CD4-positive, alpha-beta T cell treated with Interleukin-17A for 1 hour (primary cell): ENCODE results near the gene GLO1.

ENCODE experiments used
- DNase-seq: peaks from one replicate; pipeline ENCODE4 v3.0.0-alpha.2; 2020

The GLO1 gene

GRCh38 chr6:38656896-38657295 is 46.0 kb downstream of the GLO1 start:
- DNase-seq, result no peak

GRCh38 chr6:38654263-38654662 is 48.7 kb downstream of the GLO1 start:
- DNase-seq, result no peak

GRCh38 chr6:38651121-38651784 is 51.7 kb downstream of the GLO1 start:
- DNase-seq, result no peak

- DNase-seq, result no peak
These were observed 52.7 kb downstream of the GLO1 start for GRCh38 chr6:38650207-38650752.

- DNase-seq, result no peak
These were observed 53.2 kb downstream of the GLO1 start for GRCh38 chr6:38649744-38650143.

GRCh38 chr6:38648629-38649028 is 54.3 kb downstream of the GLO1 start:
- no peak for DNase-seq

GRCh38 chr6:38646166-38646878 is 56.6 kb downstream of the GLO1 start:
- DNase-seq, result no peak

- DNase-seq, result no peak
These were observed 58.0 kb downstream of the GLO1 start for GRCh38 chr6:38644951-38645350.

- no peak for DNase-seq
These were observed 62.6 kb downstream of the GLO1 start for GRCh38 chr6:38640216-38640909.

- DNase-seq, result peak; percentile 87
These were observed 63.3 kb downstream of the GLO1 start, which contains the start of gene BTBD9 for GRCh38 chr6:38639498-38640215. TSS of gene BTBD9 (minus strand) at chr6:38639929.

GRCh38 chr6:38638941-38639497 is 63.9 kb downstream of the GLO1 start:
- DNase-seq, result peak; percentile 71

- DNase-seq, result no peak
These were observed 65.2 kb downstream of the GLO1 start for GRCh38 chr6:38637756-38638155.

- DNase-seq, result no peak
These were observed 66.9 kb downstream of the GLO1 start for GRCh38 chr6:38636027-38636426.

- DNase-seq, result no peak
These were observed 68.4 kb downstream of the GLO1 start for GRCh38 chr6:38634518-38634917.

- DNase-seq, result no peak
These were observed 70.5 kb downstream of the GLO1 start for GRCh38 chr6:38632490-38632889.

- DNase-seq, result no peak
These were observed 71.7 kb downstream of the GLO1 start for GRCh38 chr6:38631186-38631783.
